ENCODE data around the gene SPEG.

GRCh38 chr2:219415580-219416234, 18.9 kb upstream of the SPEG start:
- TF ChIP-seq CTCF (IDR thresholded peaks at IDR 0.05; ENCODE audit: insufficient read depth, low read depth, low read length), result no peak
- TF ChIP-seq EZH2 (IDR thresholded peaks at IDR 0.05; ENCODE audit: insufficient read depth, low read length), result no peak
